Activated gamma-delta T cell (primary cell): ENCODE results near the gene PDZRN4.
"Not testable (repeated sequence)": the region's sequence is repeated elsewhere in the genome, so short reads cannot be mapped to it uniquely, and the experiment has no call there.

Experiments
- DNase-seq: peaks from one replicate; lab custom pipeline; 2025; lab: John Stamatoyannopoulos, UW

Gene PDZRN4

GRCh38 chr12:41511247-41511646, 323.1 kb downstream of the PDZRN4 start:
- DNase-seq = no peak

- DNase-seq = no peak
Measured at GRCh38 chr12:41512497-41512896, 324.4 kb downstream of the PDZRN4 start.

- DNase-seq = no peak
Measured at GRCh38 chr12:41514021-41514777, 326.1 kb downstream of the PDZRN4 start.

GRCh38 chr12:41514907-41515306, 326.8 kb downstream of the PDZRN4 start:
- no peak for DNase-seq

- no peak for DNase-seq
Measured at GRCh38 chr12:41515953-41516352, 327.8 kb downstream of the PDZRN4 start.

GRCh38 chr12:41520869-41521268, 332.7 kb downstream of the PDZRN4 start:
- no peak for DNase-seq

GRCh38 chr12:41521872-41522379, 333.8 kb downstream of the PDZRN4 start:
- DNase-seq = no peak

GRCh38 chr12:41527062-41527461, 338.9 kb downstream of the PDZRN4 start:
- no peak for DNase-seq

- no peak for DNase-seq
Measured at GRCh38 chr12:41527534-41528116, 339.5 kb downstream of the PDZRN4 start.

GRCh38 chr12:41528874-41529273, 340.8 kb downstream of the PDZRN4 start:
- no peak for DNase-seq

GRCh38 chr12:41530441-41530840, 342.3 kb downstream of the PDZRN4 start:
- no peak for DNase-seq

GRCh38 chr12:41531147-41531829, 343.2 kb downstream of the PDZRN4 start:
- DNase-seq = no peak

GRCh38 chr12:41532072-41532471, 344.0 kb downstream of the PDZRN4 start:
- no peak for DNase-seq

- DNase-seq = no peak
Measured at GRCh38 chr12:41536813-41537490, 348.8 kb downstream of the PDZRN4 start.

- DNase-seq = no peak
Measured at GRCh38 chr12:41537522-41537921, 349.4 kb downstream of the PDZRN4 start.

- DNase-seq = no peak
Measured at GRCh38 chr12:41545761-41546160, 357.6 kb downstream of the PDZRN4 start.

GRCh38 chr12:41547071-41547470, 359.0 kb downstream of the PDZRN4 start:
- DNase-seq = not testable (repeated sequence)

GRCh38 chr12:41548926-41549325, 360.8 kb downstream of the PDZRN4 start:
- no peak for DNase-seq

- DNase-seq = no peak
Measured at GRCh38 chr12:41552588-41552987, 364.5 kb downstream of the PDZRN4 start.

GRCh38 chr12:41556176-41556575, 368.1 kb downstream of the PDZRN4 start:
- no peak for DNase-seq

- DNase-seq = no peak
Measured at GRCh38 chr12:41557344-41557743, 369.2 kb downstream of the PDZRN4 start.

GRCh38 chr12:41558671-41559070, 370.6 kb downstream of the PDZRN4 start:
- DNase-seq = no peak
